Breast epithelium (tissue), 3 donors: ENCODE results near the gene HNRNPA1.

Source experiments
- POLR2AphosphoS5 ChIP-seq, 3 donors: sonication (generic); formaldehyde crosslinking; IDR thresholded peaks; one replicate each; pipeline ENCODE4 v1.6.1; 2017; ENCODE audit warnings: antibody characterized with exemption in 3 of 3
- TF ChIP-seq, protein P1 (sequence below), 3 donors: fragments of 450-650 bp; IDR thresholded peaks; one replicate each; pipeline ENCODE4 v1.5.1; 2016 to 2017; ENCODE audit warnings: antibody characterized with exemption in 3 of 3, mild to moderate bottlenecking in 3 of 3, moderate library complexity in 3 of 3

DNA sequence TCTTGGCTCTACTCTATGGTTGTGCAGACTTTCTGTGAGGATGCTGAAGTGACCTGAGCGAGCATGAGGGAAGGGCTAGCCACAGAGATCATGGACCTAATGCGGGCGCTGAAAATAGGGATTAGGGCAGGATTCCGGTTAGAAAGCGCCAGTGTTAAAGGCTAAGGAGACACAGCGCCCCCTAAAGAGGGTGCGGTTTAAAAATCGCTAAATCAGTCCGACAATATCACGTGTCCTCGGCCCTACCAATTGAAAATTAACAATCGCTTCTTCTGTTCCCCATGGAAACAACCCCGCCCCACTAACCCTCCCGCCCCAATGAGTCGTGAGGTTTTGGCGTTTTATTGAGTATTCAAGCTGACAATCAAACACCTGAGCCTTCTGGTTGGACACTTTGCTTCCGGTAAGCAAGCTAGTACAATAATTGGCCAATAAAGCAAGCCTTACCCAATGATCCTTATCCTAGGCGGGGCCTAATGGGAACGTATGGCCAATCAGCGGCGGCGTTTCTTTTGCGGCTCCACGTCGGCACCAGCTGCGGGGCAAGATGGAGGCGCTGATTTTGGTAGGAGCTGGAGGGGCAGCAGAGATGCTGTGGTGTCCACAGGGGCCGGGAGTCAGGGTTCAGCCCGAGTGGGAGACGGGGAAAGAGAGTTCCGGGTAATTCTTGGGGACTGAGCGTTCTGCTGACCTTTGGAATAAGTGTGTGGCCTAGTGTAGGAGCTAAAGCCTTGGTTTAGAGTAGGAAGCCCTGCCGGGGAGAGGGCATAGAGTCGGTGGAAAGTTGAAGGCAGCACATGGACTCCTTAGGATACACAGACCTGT is 44.3 kb downstream of the HNRNPA1 start, which contains the start of gene COPZ1:
- TF ChIP-seq, protein P1, sequence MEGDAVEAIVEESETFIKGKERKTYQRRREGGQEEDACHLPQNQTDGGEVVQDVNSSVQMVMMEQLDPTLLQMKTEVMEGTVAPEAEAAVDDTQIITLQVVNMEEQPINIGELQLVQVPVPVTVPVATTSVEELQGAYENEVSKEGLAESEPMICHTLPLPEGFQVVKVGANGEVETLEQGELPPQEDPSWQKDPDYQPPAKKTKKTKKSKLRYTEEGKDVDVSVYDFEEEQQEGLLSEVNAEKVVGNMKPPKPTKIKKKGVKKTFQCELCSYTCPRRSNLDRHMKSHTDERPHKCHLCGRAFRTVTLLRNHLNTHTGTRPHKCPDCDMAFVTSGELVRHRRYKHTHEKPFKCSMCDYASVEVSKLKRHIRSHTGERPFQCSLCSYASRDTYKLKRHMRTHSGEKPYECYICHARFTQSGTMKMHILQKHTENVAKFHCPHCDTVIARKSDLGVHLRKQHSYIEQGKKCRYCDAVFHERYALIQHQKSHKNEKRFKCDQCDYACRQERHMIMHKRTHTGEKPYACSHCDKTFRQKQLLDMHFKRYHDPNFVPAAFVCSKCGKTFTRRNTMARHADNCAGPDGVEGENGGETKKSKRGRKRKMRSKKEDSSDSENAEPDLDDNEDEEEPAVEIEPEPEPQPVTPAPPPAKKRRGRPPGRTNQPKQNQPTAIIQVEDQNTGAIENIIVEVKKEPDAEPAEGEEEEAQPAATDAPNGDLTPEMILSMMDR (IDR thresholded peaks at IDR 0.05) = peak; percentile 7 to 57 (median 53)
- peak; percentile 74 to 96 (median 88) for TF ChIP-seq POLR2AphosphoS5 (IDR thresholded peaks at IDR 0.05)
